B cell (primary cell): ENCODE results near the gene PERCC1. TPM values are rescaled to one million over a fixed set of nuclear protein-coding genes. Genes with fewer than 3 reads are reported as not detected.

Source experiments
- ATAC-seq: fragments of 200-7000 bp; cut with Tn5 transposase; one replicate; pipeline ENCODE4 v1.10.0; 2021; ENCODE audit warnings: low read depth, mild to moderate bottlenecking, moderate number of reproducible peaks, moderate library complexity
- CTCF ChIA-PET: fragments of 350-600 bp; sonication (Branson Sonifier 250); formaldehyde crosslinking; loops from one replicate; lab custom pipeline; 2021; ENCODE audit warnings: antibody characterized with exemption, inconsistent platforms; lab: Charles Lee
- POLR2A ChIA-PET: fragments of 350-600 bp; sonication (Branson Sonifier 250); formaldehyde crosslinking; loops from one replicate; lab custom pipeline; 2021; ENCODE audit warnings: antibody characterized with exemption; lab: Charles Lee
- DNase-seq: peaks from one replicate; pipeline ENCODE4 v3.0.0; 2013
- H2AFZ ChIP-seq: 2 replicates; pipeline ENCODE4 v1.6.1; 2012; ENCODE audit warnings: mild to moderate bottlenecking, low read depth, low read length; ENCODE audit not compliant: insufficient read depth, poor library complexity, severe bottlenecking
- H3K27ac ChIP-seq, 2 donors: 1 replicate in 1 of 2; 2 replicates in 1 of 2; pipeline ENCODE4 v1.5.1; 2012 to 2013; ENCODE audit warnings: low read length in 2 of 2, mild to moderate bottlenecking in 2 of 2, moderate library complexity in 1 of 2
- H3K27me3 ChIP-seq, 4 experiments: fragments of 200-600 bp in 1 of 4; sonication (generic) in 1 of 4; replicated peaks in 1 of 4; 1 replicate in 2 of 4; 2 replicates in 2 of 4; pipeline versions ENCODE4 v1.6.1 to v1.7.0; 2013 to 2016; ENCODE audit warnings: low read length in 3 of 4, mild to moderate bottlenecking in 2 of 4, mixed read lengths in 1 of 4, moderate library complexity in 1 of 4; ENCODE audit not compliant: insufficient read depth in 4 of 4, control insufficient read depth in 3 of 4; ENCODE audit errors: control extremely low read depth in 1 of 4
- H3K36me3 ChIP-seq, 2 experiments: replicated peaks in 1 of 2; 1 replicate in 1 of 2; 2 replicates in 1 of 2; pipeline versions ENCODE4 v1.6.1 to v1.7.1; 2013; ENCODE audit warnings: low read length in 1 of 2; ENCODE audit not compliant: insufficient read depth in 2 of 2, control insufficient read depth in 1 of 2; ENCODE audit errors: control extremely low read depth in 1 of 2, extremely low read depth in 1 of 2
- H3K4me1 ChIP-seq, 2 donors: fragments of 200-600 bp in 1 of 2; sonication (generic) in 1 of 2; 1 replicate in 1 of 2; 2 replicates in 1 of 2; pipeline versions ENCODE4 v1.5.1 to v1.6.1; 2013 to 2017; ENCODE audit warnings: low read length in 2 of 2; ENCODE audit not compliant: control insufficient read depth in 2 of 2, insufficient read depth in 2 of 2
- H3K4me2 ChIP-seq: replicated peaks from 2 replicates; pipeline ENCODE3; 2012; ENCODE audit warnings: mild to moderate bottlenecking, low read depth, low read length; ENCODE audit not compliant: poor library complexity, severe bottlenecking
- H3K4me3 ChIP-seq, 5 experiments: fragments of 200-600 bp in 1 of 5; sonication (generic) in 1 of 5; 1 replicate in 3 of 5; 2 replicates in 2 of 5; pipeline versions ENCODE4 v1.5.1 to v1.7.0; 2011 to 2016; ENCODE audit warnings: low read length in 4 of 5, mild to moderate bottlenecking in 4 of 5, low read depth in 2 of 5, control low read depth in 1 of 5, moderate library complexity in 1 of 5; ENCODE audit not compliant: insufficient read depth in 1 of 5; ENCODE audit errors: control extremely low read depth in 1 of 5, extremely low read depth in 1 of 5
- H3K79me2 ChIP-seq: fragments of 200-600 bp; sonication (generic); one replicate; pipeline ENCODE4 v1.6.0; 2016; ENCODE audit warnings: low read length; ENCODE audit not compliant: control insufficient read depth, insufficient read depth
- H3K9ac ChIP-seq: fragments of 200-600 bp; sonication (generic); 2 replicates; pipeline ENCODE4 v1.6.1; 2017; ENCODE audit warnings: mild to moderate bottlenecking, low read length, moderate library complexity
- H3K9me3 ChIP-seq, 3 donors: one replicate each; pipeline versions ENCODE4 v1.6.1 to v1.7.1; 2013; ENCODE audit warnings: low read length in 2 of 3; ENCODE audit not compliant: control insufficient read depth in 2 of 3, insufficient read depth in 1 of 3; ENCODE audit errors: control extremely low read depth in 1 of 3
- H4K20me1 ChIP-seq: 2 replicates; pipeline ENCODE4 v1.6.0; 2012; ENCODE audit warnings: mild to moderate bottlenecking, low read length; ENCODE audit not compliant: insufficient read depth, control insufficient read depth, poor library complexity, severe bottlenecking
- H3K27ac Mint-ChIP-seq: one replicate; pipeline ENCODE4 v1.8.0; 2021; ENCODE audit warnings: mixed read lengths
- H3K27me3 Mint-ChIP-seq: one replicate; pipeline ENCODE4 v1.8.0; 2021; ENCODE audit warnings: mixed read lengths
- H3K4me1 Mint-ChIP-seq: one replicate; pipeline ENCODE4 v1.8.0; 2021; ENCODE audit warnings: mixed read lengths
- H3K4me3 Mint-ChIP-seq: one replicate; pipeline ENCODE4 v1.8.0; 2021; ENCODE audit warnings: mixed read lengths
- H3K9me3 Mint-ChIP-seq: one replicate; pipeline ENCODE4 v1.8.0; 2022; ENCODE audit warnings: mixed read lengths; ENCODE audit not compliant: insufficient read depth
- CTCF ChIP-seq: fragments of 200-600 bp; IDR thresholded peaks from one replicate; pipeline ENCODE4 v1.8.0; 2022; ENCODE audit warnings: antibody characterized with exemption, mild to moderate bottlenecking
- EZH2 ChIP-seq: IDR thresholded peaks from 2 replicates; pipeline ENCODE4 v1.6.1; 2012; ENCODE audit warnings: borderline replicate concordance, low read depth, mild to moderate bottlenecking, moderate library complexity, low read length; ENCODE audit not compliant: insufficient read depth, poor library complexity, severe bottlenecking
- WGBS: methylation state at CpG from one replicate; pipeline ENCODE4 v1.1.5; 2013; ENCODE audit warnings: missing lambda C conversion rate; ENCODE audit not compliant: insufficient coverage; 5-methylcytosine and 5-hydroxymethylcytosine counted together
- intact Hi-C: fragments of 100-400 bp; cut with micrococcal nuclease; formaldehyde crosslinking; loops from one replicate; pipeline ENCODE4 v1.10.0; 2022
- polyA plus RNA-seq: library from polyadenylated mRNA; depleted of rRNA; stranded (reverse); fragments of >200 nt; gene quantifications from 2 replicates; pipeline ENCODE4 v1.2.3, GENCODE V29; 2012
- total RNA-seq, 2 donors: library from RNA; stranded (reverse); fragments of 120-200 nt in 1 of 2; gene quantifications; 1 replicate in 1 of 2; 2 replicates in 1 of 2; pipeline versions ENCODE4 v1.2.3 to v1.2.4, GENCODE V29; 2013 to 2022

PERCC1 gene
- total and polyA plus RNA-seq, 2 donors (not counting 1 experiment from before 2014, with no cell fraction given), result 0.46 to 0.64 TPM

DNA sequence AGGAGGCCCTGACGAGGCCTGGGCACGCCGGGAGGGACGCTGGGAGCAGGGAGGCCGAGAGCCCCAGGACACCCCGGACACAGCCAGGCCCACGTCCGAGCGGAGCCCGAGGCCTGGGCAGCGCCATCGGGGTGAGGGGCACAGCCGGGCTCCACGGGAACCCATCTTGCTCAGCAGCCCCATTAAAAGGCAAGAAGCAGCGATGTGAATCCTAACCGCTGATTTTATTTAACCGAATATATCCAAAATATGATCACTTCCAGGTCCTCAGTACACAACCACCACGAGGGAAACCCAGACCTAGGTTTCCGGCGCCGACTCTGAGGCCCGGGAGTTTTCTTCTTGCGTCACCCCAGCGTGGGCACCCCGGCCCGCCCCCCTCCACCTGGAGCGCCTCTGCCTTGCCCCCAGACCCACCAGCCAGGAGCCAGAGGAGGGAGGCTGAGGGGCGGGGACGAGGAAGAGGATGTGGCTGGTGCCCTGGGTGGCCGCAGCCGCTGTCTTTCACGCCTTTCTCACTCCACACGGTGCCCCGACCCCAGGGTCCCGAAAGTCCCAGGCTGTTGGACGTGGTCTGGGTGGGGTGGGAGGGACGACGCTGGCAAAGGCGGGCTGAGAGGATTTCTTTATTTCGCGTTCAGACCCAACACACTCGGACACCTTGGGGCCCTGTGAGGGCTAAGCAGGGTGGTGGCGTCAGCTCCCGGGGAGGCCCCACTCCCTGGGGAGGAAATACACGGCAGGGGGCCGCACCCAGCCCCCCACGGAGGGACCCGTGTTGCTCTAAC is 14.0 kb downstream of the PERCC1 start:
- CTCF ChIA-PET, result interaction anchor here (0.8 kb wide), 1 partner anchor 12 kb away, joined by 3 read pairs; no protein-coding TSS in a partner anchor
- no peaks in the 10 kb centered on the region for H3K9me3 ChIP-seq
- H3K79me2 ChIP-seq, result peaks cover 2% of the 10 kb centered on the region
- peak overlapping the region; percentile 74 for H3K4me2 ChIP-seq
- peaks cover 24% of the 10 kb centered on the region in 2 donors for H3K4me1 ChIP-seq
- no peak overlapping the region for H2AFZ ChIP-seq
- H3K9me3 Mint-ChIP-seq, result no peaks in the 10 kb centered on the region
- H3K9ac ChIP-seq, result peak overlapping the region; percentile 63
- H4K20me1 ChIP-seq, result peaks cover 5% of the 10 kb centered on the region
- TF ChIP-seq EZH2 (no peak), CTCF (no peak)
- H3K27me3 Mint-ChIP-seq, result no peaks in the 10 kb centered on the region
- DNase-seq (peak; percentile 65), ATAC-seq (peak; percentile 53)
- no peaks in the 10 kb centered on the region for H3K27me3 ChIP-seq
- POLR2A ChIA-PET, result interaction anchor here (1.3 kb wide), 1 partner anchor 48 kb away, joined by 3 read pairs; the partner anchor contains the start of gene TELO2
- H3K4me3 ChIP-seq, result peak overlapping the region in 3 of 5 experiments; percentile 30 to 38 (median 32)
- 73% methylated on average over 42 of the region's 48 CpGs for WGBS
- peak overlapping the region; percentile 44 for H3K4me3 Mint-ChIP-seq
- peaks cover 0 to 38% of the 10 kb centered on the region in 2 experiments for H3K36me3 ChIP-seq
- H3K27ac Mint-ChIP-seq, result peak overlapping the region; percentile 63
- intact Hi-C loops, result no loop called here
- peaks cover 4% of the 10 kb centered on the region for H3K4me1 Mint-ChIP-seq
- H3K27ac ChIP-seq, result peak overlapping the region; percentile 67 to 100
